Stimulated activated naive B cell treated with anti-CD40 and anti-IgM and Interleukin-4, amounts not matched to agents 10 μg/mL and 1 μg/mL and 100 μg/mL, for 72 hours (primary cell): ENCODE measurements around the gene TBC1D3.
"Not testable (repeated sequence)": the region's sequence is repeated elsewhere in the genome, so short reads cannot be mapped to it uniquely, and the experiment has no call there.

Experiments
- ATAC-seq, 2 donors: fragments of 150-1000 bp; cut with Tn5 transposase; replicated peaks; 2 replicates each; pipeline ENCODE4 v1.10.0; 2021; ENCODE audit warnings: moderate library complexity in 1 of 2
- DNase-seq: peaks from one replicate; pipeline ENCODE4 v3.0.0; 2021
- H3K27ac Mint-ChIP-seq: one replicate; pipeline ENCODE4 v1.8.0; 2022; ENCODE audit warnings: mild to moderate bottlenecking, mixed read lengths
- H3K27me3 Mint-ChIP-seq, 2 donors: one replicate each; pipeline ENCODE4 v1.8.0; 2022; ENCODE audit warnings: mixed read lengths in 2 of 2
- H3K36me3 Mint-ChIP-seq, 2 donors: one replicate each; pipeline ENCODE4 v1.8.0; 2022; ENCODE audit warnings: mixed read lengths in 2 of 2, mild to moderate bottlenecking in 1 of 2
- H3K4me1 Mint-ChIP-seq, 2 donors: one replicate each; pipeline ENCODE4 v1.8.0; 2022; ENCODE audit warnings: mixed read lengths in 2 of 2, mild to moderate bottlenecking in 1 of 2
- H3K4me3 Mint-ChIP-seq, 2 donors: one replicate each; pipeline ENCODE4 v1.8.0; 2022; ENCODE audit warnings: mild to moderate bottlenecking in 2 of 2, mixed read lengths in 2 of 2, moderate library complexity in 1 of 2
- H3K9me3 Mint-ChIP-seq, 2 donors: one replicate each; pipeline ENCODE4 v1.8.0; 2022; ENCODE audit warnings: mixed read lengths in 2 of 2, mild to moderate bottlenecking in 1 of 2

The TBC1D3 gene

GRCh38 chr17:38192455-38192854 lies at the start of gene TBC1D3:
TBC1D3 (minus strand) TSS chr17:38192555; CDS start chr17:38191029, 1,526 bp downstream.
- not testable (repeated sequence) for H3K4me3 Mint-ChIP-seq, H3K36me3 Mint-ChIP-seq, ATAC-seq, H3K4me1 Mint-ChIP-seq, DNase-seq, H3K27ac Mint-ChIP-seq, H3K9me3 Mint-ChIP-seq, H3K27me3 Mint-ChIP-seq

GRCh38 chr17:38232790-38233189 lies 40.4 kb upstream of the TBC1D3 start:
- not testable (repeated sequence) for ATAC-seq, H3K36me3 Mint-ChIP-seq, H3K27ac Mint-ChIP-seq, DNase-seq, H3K4me1 Mint-ChIP-seq, H3K4me3 Mint-ChIP-seq, H3K27me3 Mint-ChIP-seq, H3K9me3 Mint-ChIP-seq

GRCh38 chr17:38225844-38226495 lies 33.6 kb upstream of the TBC1D3 start:
- H3K4me3 Mint-ChIP-seq, ATAC-seq, H3K36me3 Mint-ChIP-seq, H3K27me3 Mint-ChIP-seq, H3K9me3 Mint-ChIP-seq, DNase-seq, H3K27ac Mint-ChIP-seq, H3K4me1 Mint-ChIP-seq: not testable (repeated sequence)

GRCh38 chr17:38220867-38221266 lies 28.5 kb upstream of the TBC1D3 start:
- DNase-seq, H3K36me3 Mint-ChIP-seq, H3K4me1 Mint-ChIP-seq, H3K27me3 Mint-ChIP-seq, H3K4me3 Mint-ChIP-seq, H3K9me3 Mint-ChIP-seq, H3K27ac Mint-ChIP-seq, ATAC-seq: not testable (repeated sequence)

- not testable (repeated sequence) for H3K4me1 Mint-ChIP-seq, DNase-seq
Observed at GRCh38 chr17:38200271-38200670, 7.9 kb upstream of the TBC1D3 start.

GRCh38 chr17:38134860-38135259 lies 57.5 kb downstream of the TBC1D3 start:
- H3K27me3 Mint-ChIP-seq, H3K27ac Mint-ChIP-seq, H3K4me3 Mint-ChIP-seq, ATAC-seq, H3K4me1 Mint-ChIP-seq, H3K9me3 Mint-ChIP-seq, H3K36me3 Mint-ChIP-seq: not testable (repeated sequence)
- peak; percentile 1 for DNase-seq

More at GRCh38 chr17:38200271-38200670, 7.9 kb upstream of the TBC1D3 start:
- H3K27ac Mint-ChIP-seq, H3K9me3 Mint-ChIP-seq, H3K27me3 Mint-ChIP-seq, H3K4me3 Mint-ChIP-seq, H3K36me3 Mint-ChIP-seq, ATAC-seq: not testable (repeated sequence)
